PC-9 (cell line): ENCODE measurements around the gene ARHGEF28.

Experiments used
- CTCF ChIP-seq: fragments of 200-600 bp; sonication (generic); conservative IDR thresholded peaks from 2 replicates; pipeline ENCODE4 v1.6.1; 2017; ENCODE audit warnings: mixed run types, antibody characterized with exemption, mild to moderate bottlenecking, moderate library complexity
- EZH2 ChIP-seq: fragments of 200-600 bp; sonication (generic); IDR thresholded peaks from 2 replicates; pipeline ENCODE4 v1.8.0; 2017; ENCODE audit warnings: antibody characterized with exemption, low read depth

GRCh38 chr5:73909474-73909873 lies 283.5 kb downstream of the ARHGEF28 start:
- no peak for TF ChIP-seq CTCF
- no peak for TF ChIP-seq EZH2
